ENCODE data around the gene TMEM163.

The TMEM163 gene

DNA sequence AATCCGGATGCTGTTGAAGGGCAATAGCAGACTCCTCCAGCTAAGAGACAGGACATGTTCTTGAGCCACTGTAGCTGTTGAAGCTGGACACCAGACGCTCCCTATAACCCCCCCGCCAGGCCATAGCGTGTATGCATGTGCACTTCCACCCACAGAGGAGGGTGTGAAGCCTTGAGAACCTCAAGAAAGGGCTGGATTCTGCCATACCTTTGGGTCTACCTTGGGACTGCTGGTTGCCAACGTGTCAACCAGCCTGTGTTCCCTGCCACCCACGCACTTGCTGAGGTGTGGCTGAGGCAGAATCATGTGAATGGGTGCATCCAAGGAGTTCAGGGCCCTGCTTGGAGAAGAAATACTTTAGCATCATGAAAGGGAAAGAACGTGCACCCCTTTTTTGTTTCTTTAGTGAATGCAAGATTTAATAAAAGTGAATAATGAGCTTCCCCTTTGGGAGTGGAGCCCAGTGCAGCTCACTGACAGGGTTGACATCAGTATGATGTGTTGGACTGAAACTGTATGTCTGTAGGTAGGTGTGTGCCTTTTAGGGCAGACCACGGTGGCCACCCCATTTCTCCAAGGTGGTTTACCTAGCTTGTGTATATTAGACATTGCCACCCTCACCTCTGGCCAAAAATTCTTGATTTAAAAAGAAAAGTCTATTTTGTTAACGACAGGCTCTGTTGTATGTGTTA lies 266.6 kb downstream of the TMEM163 start:
- TF ChIP-seq TAF1 (IDR thresholded peaks at IDR 0.05; ENCODE audit: low read depth) (no peak), YY1 (IDR thresholded peaks at IDR 0.05; ENCODE audit: low read depth) (no peak), NFIC (IDR thresholded peaks at IDR 0.05) (no peak)
- TF ChIP-seq, protein P1, sequence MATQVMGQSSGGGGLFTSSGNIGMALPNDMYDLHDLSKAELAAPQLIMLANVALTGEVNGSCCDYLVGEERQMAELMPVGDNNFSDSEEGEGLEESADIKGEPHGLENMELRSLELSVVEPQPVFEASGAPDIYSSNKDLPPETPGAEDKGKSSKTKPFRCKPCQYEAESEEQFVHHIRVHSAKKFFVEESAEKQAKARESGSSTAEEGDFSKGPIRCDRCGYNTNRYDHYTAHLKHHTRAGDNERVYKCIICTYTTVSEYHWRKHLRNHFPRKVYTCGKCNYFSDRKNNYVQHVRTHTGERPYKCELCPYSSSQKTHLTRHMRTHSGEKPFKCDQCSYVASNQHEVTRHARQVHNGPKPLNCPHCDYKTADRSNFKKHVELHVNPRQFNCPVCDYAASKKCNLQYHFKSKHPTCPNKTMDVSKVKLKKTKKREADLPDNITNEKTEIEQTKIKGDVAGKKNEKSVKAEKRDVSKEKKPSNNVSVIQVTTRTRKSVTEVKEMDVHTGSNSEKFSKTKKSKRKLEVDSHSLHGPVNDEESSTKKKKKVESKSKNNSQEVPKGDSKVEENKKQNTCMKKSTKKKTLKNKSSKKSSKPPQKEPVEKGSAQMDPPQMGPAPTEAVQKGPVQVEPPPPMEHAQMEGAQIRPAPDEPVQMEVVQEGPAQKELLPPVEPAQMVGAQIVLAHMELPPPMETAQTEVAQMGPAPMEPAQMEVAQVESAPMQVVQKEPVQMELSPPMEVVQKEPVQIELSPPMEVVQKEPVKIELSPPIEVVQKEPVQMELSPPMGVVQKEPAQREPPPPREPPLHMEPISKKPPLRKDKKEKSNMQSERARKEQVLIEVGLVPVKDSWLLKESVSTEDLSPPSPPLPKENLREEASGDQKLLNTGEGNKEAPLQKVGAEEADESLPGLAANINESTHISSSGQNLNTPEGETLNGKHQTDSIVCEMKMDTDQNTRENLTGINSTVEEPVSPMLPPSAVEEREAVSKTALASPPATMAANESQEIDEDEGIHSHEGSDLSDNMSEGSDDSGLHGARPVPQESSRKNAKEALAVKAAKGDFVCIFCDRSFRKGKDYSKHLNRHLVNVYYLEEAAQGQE (IDR thresholded peaks at IDR 0.05; ENCODE audit: low read depth) = no peak
- TF ChIP-seq, protein P2, sequence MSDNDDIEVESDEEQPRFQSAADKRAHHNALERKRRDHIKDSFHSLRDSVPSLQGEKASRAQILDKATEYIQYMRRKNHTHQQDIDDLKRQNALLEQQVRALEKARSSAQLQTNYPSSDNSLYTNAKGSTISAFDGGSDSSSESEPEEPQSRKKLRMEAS (IDR thresholded peaks at IDR 0.05) = no peak
- TF ChIP-seq, protein P3, sequence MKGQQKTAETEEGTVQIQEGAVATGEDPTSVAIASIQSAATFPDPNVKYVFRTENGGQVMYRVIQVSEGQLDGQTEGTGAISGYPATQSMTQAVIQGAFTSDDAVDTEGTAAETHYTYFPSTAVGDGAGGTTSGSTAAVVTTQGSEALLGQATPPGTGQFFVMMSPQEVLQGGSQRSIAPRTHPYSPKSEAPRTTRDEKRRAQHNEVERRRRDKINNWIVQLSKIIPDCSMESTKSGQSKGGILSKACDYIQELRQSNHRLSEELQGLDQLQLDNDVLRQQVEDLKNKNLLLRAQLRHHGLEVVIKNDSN (IDR thresholded peaks at IDR 0.05) = no peak

DNA sequence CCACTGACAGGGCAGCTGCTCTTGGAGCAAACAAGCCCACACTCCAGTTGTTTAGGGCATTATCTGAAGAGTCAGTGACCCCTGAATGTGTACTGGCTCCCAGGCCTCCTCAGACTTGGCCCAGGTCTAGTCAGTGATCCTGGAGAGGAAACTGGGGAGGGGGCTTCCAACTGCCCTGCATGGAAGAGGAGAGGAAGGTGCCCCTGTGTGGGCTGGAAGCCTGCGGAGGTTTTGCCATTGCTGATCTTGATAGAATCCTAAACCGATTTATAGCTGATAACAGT lies 267.5 kb downstream of the TMEM163 start:
- no peak for TF ChIP-seq TCF12 (IDR thresholded peaks at IDR 0.05; ENCODE audit: low read depth)
- TF ChIP-seq FOXM1 (IDR thresholded peaks at IDR 0.05; ENCODE audit: borderline replicate concordance, low read depth) = no peak
- TF ChIP-seq, protein P3 (IDR thresholded peaks at IDR 0.05) = no peak
- TF ChIP-seq, protein P1 (IDR thresholded peaks at IDR 0.05; ENCODE audit: low read depth) = no peak
- no peak for TF ChIP-seq EP300 (IDR thresholded peaks at IDR 0.05; ENCODE audit: borderline replicate concordance)
- TF ChIP-seq RAD21 (IDR thresholded peaks at IDR 0.05; ENCODE audit: low read depth) = no peak
- TF ChIP-seq YY1 (IDR thresholded peaks at IDR 0.05; ENCODE audit: low read depth) = no peak
- no peak for TF ChIP-seq TEAD4 (IDR thresholded peaks at IDR 0.05)
- TF ChIP-seq NFIC (IDR thresholded peaks at IDR 0.05) = no peak
- no peak for TF ChIP-seq ZBTB7A (IDR thresholded peaks at IDR 0.05; ENCODE audit: low read depth)
- TF ChIP-seq CREB1 (IDR thresholded peaks at IDR 0.05; ENCODE audit: low read depth) = no peak

DNA sequence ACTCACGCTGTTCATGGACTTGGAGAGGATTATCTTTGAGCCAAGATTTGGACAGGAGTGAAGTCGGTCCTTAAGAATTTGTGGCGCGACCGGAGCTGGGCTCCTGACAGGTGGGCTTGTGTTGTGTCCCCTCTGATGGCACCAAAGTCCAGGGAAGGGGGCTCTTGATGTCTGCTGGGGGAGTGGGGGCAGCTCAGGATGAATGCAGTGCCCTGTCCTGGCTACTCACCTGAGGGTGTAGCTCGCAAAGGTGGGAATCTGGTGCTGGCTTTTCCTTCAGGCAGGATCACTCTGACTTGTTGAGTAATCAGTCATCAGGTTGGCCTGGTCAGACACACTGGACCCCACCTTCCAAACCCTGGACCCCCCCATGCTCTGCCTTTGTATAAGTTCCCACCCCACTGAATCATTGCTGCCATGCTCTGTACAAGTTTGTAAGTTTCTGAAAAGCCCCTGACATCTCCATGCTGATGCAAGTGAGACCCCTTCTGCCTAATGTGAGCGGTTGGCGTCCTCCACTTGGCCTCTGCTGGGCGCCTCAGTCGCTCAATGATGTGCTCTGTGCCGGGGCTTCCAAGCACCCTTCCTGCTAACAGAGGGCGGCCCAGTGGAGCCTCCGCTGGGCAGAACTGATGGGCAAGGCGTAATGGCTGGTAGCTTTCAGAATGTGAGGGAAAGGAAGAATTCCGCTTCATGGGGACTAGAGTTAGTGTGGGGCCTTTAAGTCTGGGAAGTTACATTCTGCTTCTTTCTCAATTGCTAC lies 268.9 kb downstream of the TMEM163 start:
- TF ChIP-seq, protein P2 (IDR thresholded peaks at IDR 0.05) = no peak
- no peak for TF ChIP-seq TEAD4 (IDR thresholded peaks at IDR 0.05)
- TF ChIP-seq, protein P1 (IDR thresholded peaks at IDR 0.05; ENCODE audit: low read depth) = no peak
- no peak for TF ChIP-seq CREB1 (IDR thresholded peaks at IDR 0.05; ENCODE audit: low read depth)
- no peak for TF ChIP-seq EGR1 (IDR thresholded peaks at IDR 0.05)
- no peak for TF ChIP-seq RAD21 (IDR thresholded peaks at IDR 0.05; ENCODE audit: low read depth)
- TF ChIP-seq YY1 (IDR thresholded peaks at IDR 0.05; ENCODE audit: low read depth) = no peak
- no peak for TF ChIP-seq TCF12 (IDR thresholded peaks at IDR 0.05; ENCODE audit: low read depth)
- no peak for TF ChIP-seq CEBPB (IDR thresholded peaks at IDR 0.05)
- no peak for TF ChIP-seq FOXM1 (IDR thresholded peaks at IDR 0.05; ENCODE audit: borderline replicate concordance, low read depth)

DNA sequence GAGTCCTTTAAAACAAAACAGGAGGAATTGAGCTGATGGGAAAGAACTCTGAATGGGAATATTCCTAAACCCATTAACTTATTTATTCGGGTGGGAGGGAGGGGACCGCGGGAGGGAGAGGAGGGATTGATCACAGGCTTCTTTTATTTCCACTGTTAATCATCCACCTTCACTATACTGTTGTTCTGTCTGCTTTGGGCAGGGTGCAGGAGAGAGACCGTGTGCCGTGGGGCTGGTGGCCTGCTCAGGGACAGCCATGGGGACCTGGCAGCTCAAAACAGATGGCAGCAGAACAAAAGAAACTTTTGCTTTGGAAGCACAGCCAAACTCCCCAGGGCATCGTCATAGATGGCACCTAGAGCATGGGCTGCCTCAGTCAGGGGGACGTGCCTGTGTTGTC lies 269.6 kb downstream of the TMEM163 start:
- TF ChIP-seq CREB1 (IDR thresholded peaks at IDR 0.05; ENCODE audit: low read depth) = no peak
- no peak for TF ChIP-seq EGR1 (IDR thresholded peaks at IDR 0.05)
- TF ChIP-seq NFIC (IDR thresholded peaks at IDR 0.05) = no peak
- TF ChIP-seq RAD21 (IDR thresholded peaks at IDR 0.05; ENCODE audit: low read depth) = no peak
- TF ChIP-seq TAF1 (IDR thresholded peaks at IDR 0.05; ENCODE audit: low read depth) = no peak
- TF ChIP-seq YY1 (IDR thresholded peaks at IDR 0.05; ENCODE audit: low read depth) = no peak
- no peak for TF ChIP-seq FOXM1 (IDR thresholded peaks at IDR 0.05; ENCODE audit: borderline replicate concordance, low read depth)
- TF ChIP-seq TCF12 (IDR thresholded peaks at IDR 0.05; ENCODE audit: low read depth) = no peak
- no peak for TF ChIP-seq ZBTB7A (IDR thresholded peaks at IDR 0.05; ENCODE audit: low read depth)
- TF ChIP-seq, protein P1 (IDR thresholded peaks at IDR 0.05; ENCODE audit: low read depth) = no peak
- TF ChIP-seq, protein P2 (IDR thresholded peaks at IDR 0.05) = no peak
- TF ChIP-seq, protein P3 (IDR thresholded peaks at IDR 0.05) = no peak
- no peak for TF ChIP-seq CEBPB (IDR thresholded peaks at IDR 0.05)
- no peak for TF ChIP-seq EP300 (IDR thresholded peaks at IDR 0.05; ENCODE audit: borderline replicate concordance)
- no peak for TF ChIP-seq TEAD4 (IDR thresholded peaks at IDR 0.05)
